Right ventricle myocardium inferior (tissue), 1 donor: Measurements from ENCODE around the gene ADAMTS14. TPM values are rescaled to one million over a fixed set of nuclear protein-coding genes. Genes with fewer than 3 reads are reported as not detected.
A peak's percentile ranks its signal among the peaks of the same experiment; 100 is the strongest.

Source experiments
- ATAC-seq: fragments of 200-7000 bp; cut with Tn5 transposase; one replicate; pipeline ENCODE4 v1.9.1; 2020; ENCODE audit warnings: mild to moderate bottlenecking, moderate library complexity
- DNase-seq: peaks from one replicate; pipeline ENCODE4 v3.0.0; 2021; ENCODE audit errors: missing footprints
- intact Hi-C: fragments of 100-400 bp; cut with DNase I; formaldehyde crosslinking; loops from one replicate; pipeline ENCODE4 v1.11.0; 2022
- total RNA-seq: library from RNA; stranded (reverse); fragmentation: NEBNext Ultra II Directional; extraction: Animal tissue kit (Norgen Biotek cat#: 25700); gene quantifications from one replicate; pipeline ENCODE4 v1.2.1, GENCODE V29; 2021
- donor health status: DM: no; HTN: yes; CAD: no; lungs with severe emphysema.

ADAMTS14 gene
- total RNA-seq, 1 donor from 2014 or later, result 0.43 TPM

DNA sequence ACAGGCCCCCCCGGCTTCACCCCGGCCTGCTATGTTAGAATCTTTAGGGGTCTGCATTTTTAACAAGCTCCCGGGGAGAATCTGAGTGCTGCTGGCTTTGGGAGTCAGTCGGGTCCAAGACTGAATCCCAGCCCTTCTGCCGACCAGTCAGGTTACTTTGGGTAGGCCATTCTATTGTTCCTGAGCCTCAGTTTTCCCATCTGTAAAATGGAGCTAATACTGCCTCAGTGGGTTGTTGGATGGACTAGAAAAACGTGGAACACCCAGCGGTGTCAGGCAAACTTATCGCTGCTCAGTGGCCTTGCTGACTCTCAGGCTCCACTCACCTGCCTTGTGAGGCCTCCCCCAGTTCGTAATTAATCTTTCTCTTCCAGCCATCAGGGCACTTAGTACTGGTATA is 101.2 kb downstream of the ADAMTS14 start:
- intact Hi-C loops, result no loop called here
- no peak for ATAC-seq
- no peak for DNase-seq

DNA sequence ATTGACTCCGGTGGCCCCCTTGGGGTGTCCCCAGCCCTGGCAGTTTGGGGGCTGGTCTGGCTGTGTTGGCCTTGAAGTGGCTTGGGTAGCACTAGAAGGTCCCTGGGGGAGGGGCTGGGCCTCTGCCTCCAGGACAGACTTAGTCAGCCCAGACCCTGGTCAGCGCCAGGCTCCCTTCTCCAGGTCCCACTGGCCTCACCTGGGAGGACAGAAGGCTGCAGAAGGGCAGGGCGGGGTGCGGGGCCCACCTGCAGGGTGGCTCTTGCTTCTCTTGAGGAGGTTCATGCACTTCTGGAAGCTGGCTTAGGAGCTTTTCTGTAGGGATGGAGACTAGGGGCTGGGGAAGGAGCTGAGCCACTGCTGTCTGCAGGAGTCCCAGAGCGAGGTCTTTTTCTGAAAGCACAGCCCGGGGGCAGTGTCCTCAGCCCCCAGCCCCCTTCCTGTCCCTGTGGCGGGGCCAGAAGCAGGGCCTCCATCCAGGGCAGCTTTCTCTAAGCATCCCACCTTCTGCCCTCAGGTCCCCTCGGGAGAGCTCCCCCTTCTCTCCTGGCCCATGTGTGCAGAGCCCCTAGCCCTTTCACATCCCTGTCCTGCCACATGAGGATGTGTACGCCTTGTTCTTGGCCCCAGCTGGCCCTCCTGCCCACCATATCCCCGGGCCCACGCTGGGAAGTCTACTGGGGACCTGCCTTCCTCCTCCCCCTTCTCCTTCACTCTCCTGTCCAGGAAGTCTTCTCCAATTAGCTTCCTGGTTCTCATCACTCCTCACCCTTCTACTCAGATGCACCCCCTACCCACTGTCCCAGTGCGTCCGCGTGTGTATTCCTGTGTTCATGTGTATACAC is 101.9 kb downstream of the ADAMTS14 start:
- no peak for DNase-seq
- ATAC-seq, result no peak
- intact Hi-C loops, result no loop called here

GRCh38 chr10:70774810-70775678 is 102.7 kb downstream of the ADAMTS14 start:
- intact Hi-C loops, result no loop called here
- DNase-seq (no peak), ATAC-seq (no peak)

GRCh38 chr10:70775679-70776454 is 103.6 kb downstream of the ADAMTS14 start:
- DNase-seq, result no peak
- no peak for ATAC-seq
- intact Hi-C loops, result no loop called here

DNA sequence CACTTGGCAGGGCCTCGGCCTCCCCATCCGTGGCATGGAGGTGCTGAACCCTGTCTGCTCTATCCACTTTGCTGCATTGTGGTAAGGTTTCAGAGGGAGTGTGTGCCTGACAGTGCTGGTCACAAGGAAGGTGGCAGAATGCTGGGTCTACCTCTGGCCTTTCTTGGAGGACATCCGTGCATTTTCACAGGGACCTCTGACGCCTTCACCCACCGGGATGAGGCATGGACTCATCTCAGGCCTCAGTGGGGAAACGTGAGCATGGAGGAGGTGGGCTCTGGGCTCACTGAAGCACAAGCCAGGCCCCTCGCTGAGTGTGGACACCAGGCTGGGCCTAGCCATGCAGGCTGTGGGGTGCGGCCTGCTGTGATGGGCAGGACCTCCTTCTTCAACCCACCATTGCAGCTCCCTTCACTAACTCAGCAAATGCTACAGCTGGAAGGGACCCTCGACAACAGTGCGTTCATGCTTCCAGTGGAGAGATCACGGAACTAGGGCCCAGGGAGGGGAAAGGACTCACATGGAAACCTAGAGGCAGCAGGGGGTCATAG is 104.2 kb downstream of the ADAMTS14 start:
- DNase-seq (no peak), ATAC-seq (no peak)
- intact Hi-C loops, result no loop called here

GRCh38 chr10:70777063-70777875 is 105.0 kb downstream of the ADAMTS14 start:
- DNase-seq (no peak), ATAC-seq (no peak)
- intact Hi-C loops, result no loop called here

- DNase-seq, result no peak
- intact Hi-C loops, result no loop called here
- no peak for ATAC-seq
Measured at GRCh38 chr10:70778267-70778924, 106.1 kb downstream of the ADAMTS14 start.

GRCh38 chr10:70779088-70779487 is 106.8 kb downstream of the ADAMTS14 start:
- DNase-seq (no peak), ATAC-seq (peak; percentile 43)
- intact Hi-C loops, result no loop called here

DNA sequence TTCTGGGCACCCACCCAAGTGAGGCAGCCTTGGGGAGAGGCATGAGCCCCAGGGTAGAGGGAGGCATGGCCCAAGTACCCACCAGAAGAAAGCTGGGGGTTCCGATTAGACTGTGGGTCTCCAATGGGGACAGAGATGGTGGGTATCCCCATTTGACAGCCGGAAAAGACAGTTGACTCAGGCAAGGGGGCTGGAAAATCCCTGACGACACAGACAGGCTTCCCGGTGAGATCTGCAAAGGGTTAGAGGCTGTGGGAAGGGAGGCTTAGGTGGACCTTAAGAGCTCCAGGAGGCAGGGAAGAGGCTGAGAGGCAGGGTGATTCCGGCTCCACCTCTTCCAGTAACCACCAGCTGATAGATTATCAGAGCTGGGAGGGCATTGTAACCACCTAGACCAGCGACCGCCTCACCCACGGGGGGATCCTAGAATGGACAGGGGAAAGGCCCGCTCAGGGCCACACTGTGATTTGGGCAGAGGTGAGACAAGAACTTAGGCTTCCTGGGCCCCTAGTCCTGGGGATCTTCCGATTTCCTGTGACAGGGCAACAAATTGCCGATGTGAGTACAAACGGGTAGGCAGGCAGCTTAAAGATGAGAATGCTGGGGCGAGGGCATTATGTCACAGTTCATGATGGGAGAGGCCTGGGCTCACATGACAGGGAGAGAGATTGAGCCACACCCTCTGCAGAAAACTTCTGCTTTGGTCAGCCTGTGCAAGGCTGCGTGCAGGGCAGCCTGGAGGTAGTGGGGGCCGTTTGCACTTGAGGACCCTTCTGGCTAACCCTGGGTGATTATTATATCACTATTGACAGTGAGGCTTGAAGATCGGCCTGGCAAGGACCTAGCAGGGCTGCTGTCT is 107.4 kb downstream of the ADAMTS14 start:
- peak; percentile 38 for ATAC-seq
- no peak for DNase-seq
- intact Hi-C loops, result no loop called here

DNA sequence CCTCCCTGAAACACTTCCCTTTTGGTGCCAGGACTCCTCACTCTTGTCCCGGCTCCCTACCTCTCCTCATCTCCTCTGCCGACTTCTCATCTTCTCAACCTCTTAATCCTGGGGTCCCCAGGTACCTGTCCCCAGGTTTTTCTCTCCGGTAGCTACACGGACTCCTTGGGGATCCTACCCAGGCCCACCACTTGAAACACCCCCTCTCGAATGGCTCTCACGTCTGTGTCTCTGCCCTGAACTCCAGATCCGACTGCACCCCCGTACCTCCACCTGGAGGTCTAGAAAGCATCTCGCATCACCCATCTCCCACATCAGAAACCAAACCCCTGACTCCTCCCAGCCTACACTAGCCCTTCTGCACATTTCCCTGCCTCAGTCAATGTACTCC is 108.1 kb downstream of the ADAMTS14 start:
- ATAC-seq (no peak), DNase-seq (no peak)
- intact Hi-C loops, result no loop called here

- ATAC-seq (no peak), DNase-seq (no peak)
- intact Hi-C loops, result no loop called here
Measured at GRCh38 chr10:70780772-70781171, 108.5 kb downstream of the ADAMTS14 start.

GRCh38 chr10:70781461-70782051 is 109.2 kb downstream of the ADAMTS14 start:
- intact Hi-C loops, result no loop called here
- ATAC-seq (no peak), DNase-seq (no peak)

GRCh38 chr10:70782086-70782745 is 109.9 kb downstream of the ADAMTS14 start:
- intact Hi-C loops, result no loop called here
- peak; percentile 64 for ATAC-seq
- no peak for DNase-seq

DNA sequence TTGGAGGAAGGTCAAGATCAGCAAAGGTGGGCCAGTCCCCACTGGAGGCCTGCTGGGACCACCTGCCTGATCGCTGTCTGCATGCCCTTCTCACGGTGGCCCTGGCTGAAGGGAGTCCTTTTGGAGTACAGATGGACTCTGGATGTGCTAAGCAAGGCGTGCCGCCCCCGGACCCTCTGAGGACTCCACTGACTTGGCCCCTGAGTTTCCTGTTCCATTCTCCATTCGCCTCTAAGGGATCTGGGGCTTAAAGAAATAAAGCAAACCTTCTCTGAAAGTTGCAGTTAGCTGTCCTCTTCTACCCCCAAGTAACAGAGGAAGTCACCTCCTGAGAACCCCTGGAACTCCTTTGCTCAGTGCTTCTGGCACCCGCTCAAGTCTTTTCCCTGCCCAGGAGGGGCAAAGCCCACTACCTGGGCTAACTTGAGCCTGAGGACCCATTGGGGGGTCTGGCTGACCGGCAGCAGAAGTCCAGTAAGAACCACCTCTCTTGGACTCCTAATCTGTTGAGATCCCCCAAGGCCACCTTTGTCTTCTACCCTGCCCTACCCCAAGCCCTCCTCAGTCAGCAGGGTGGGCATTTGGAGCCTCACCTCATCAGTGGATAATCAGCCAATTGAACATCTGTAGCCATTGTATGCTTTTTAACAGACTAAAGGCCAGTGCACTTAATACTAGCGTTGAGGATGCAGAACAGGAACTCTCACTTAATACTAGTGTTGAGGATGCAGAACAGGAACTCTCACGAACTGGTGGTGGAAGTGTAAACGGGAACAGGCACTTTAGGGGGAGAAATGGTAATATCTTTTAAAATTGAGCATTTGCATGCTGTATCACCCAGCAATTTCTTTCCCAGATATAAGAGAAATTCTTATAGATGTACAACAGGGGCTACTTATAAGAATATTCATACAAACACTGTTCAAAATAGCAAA is 110.7 kb downstream of the ADAMTS14 start:
- DNase-seq, result no peak
- ATAC-seq, result peak; percentile 9
- intact Hi-C loops, result no loop called here

- ATAC-seq (no peak), DNase-seq (no peak)
- intact Hi-C loops, result no loop called here
Measured at GRCh38 chr10:70784016-70784415, 111.7 kb downstream of the ADAMTS14 start.
